RWPE2 (cell line): ENCODE measurements around the gene EGFL7.

Experiments
- ATAC-seq: fragments of 200-7000 bp; cut with Tn5 transposase; 3 replicates; pipeline ENCODE4 v1.9.1; 2021; ENCODE audit warnings: low read depth
- DNase-seq: peaks from one replicate; pipeline ENCODE4 v3.0.0-alpha.2; 2020; ENCODE audit warnings: low spot score
- H3K27ac ChIP-seq: fragments of 450-650 bp; 2 replicates; pipeline ENCODE4 v1.5.1; 2017; ENCODE audit warnings: mild to moderate bottlenecking; ENCODE audit not compliant: poor library complexity, severe bottlenecking
- H3K27me3 ChIP-seq: fragments of 250-450 bp; sonication (Bioruptor Pico); 2 replicates; pipeline ENCODE4 v1.5.1; 2021; ENCODE audit warnings: mild to moderate bottlenecking, moderate library complexity; ENCODE audit not compliant: insufficient read depth, poor library complexity, severe bottlenecking
- H3K36me3 ChIP-seq: fragments of 250-450 bp; sonication (Bioruptor Pico); 2 replicates; pipeline ENCODE4 v1.5.1; 2020; ENCODE audit warnings: low read depth, mild to moderate bottlenecking, moderate library complexity
- H3K4me1 ChIP-seq: fragments of 250-450 bp; sonication (Bioruptor Pico); 2 replicates; pipeline ENCODE4 v1.5.1; 2021; ENCODE audit warnings: mild to moderate bottlenecking, moderate library complexity; ENCODE audit not compliant: insufficient read depth, poor library complexity, severe bottlenecking
- H3K4me3 ChIP-seq: fragments of 250-450 bp; sonication (Bioruptor Pico); 2 replicates; pipeline ENCODE4 v1.5.1; 2021; ENCODE audit warnings: mild to moderate bottlenecking, moderate library complexity; ENCODE audit not compliant: severe bottlenecking
- H3K9me3 ChIP-seq: fragments of 250-450 bp; sonication (Bioruptor Pico); 2 replicates; pipeline ENCODE4 v1.5.1; 2021; ENCODE audit warnings: mild to moderate bottlenecking, moderate library complexity; ENCODE audit not compliant: severe bottlenecking
- TF ChIP-seq, protein P1 (sequence below): fragments of 450-650 bp; IDR thresholded peaks from one replicate; pipeline ENCODE4 v1.5.1; 2017; ENCODE audit warnings: mild to moderate bottlenecking, moderate library complexity; ENCODE audit not compliant: poor library complexity, severe bottlenecking

EGFL7 gene

DNA sequence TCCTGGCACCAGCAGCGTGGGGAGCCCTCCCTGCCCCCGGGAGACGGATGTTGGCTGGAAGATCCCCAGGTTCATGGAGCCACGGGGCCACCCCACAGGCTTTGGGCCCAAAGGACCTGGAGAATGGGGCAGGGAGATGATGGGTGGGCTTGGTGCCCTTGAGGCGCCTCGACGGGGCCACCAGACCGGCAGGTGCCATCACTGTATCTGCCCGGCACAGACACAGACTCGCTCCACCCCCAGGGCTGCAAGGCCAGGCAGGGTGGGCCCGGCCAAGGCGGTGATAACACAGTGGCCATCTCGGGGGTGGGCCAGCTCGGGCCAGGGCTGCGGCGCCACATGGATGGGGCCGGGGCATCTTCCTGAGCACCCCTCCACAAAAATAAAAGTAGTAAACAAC lies 35.0 kb upstream of the EGFL7 start:
- Histone ChIP-seq H3K27ac (no peak overlapping the region), H3K9me3 (no peaks in the 10 kb centered on the region), H3K4me1 (peaks cover 27% of the 10 kb centered on the region), H3K36me3 (no peaks in the 10 kb centered on the region), H3K27me3 (no peaks in the 10 kb centered on the region), H3K4me3 (no peak overlapping the region)
- ATAC-seq (no peak), DNase-seq (no peak)
- TF ChIP-seq, protein P1, sequence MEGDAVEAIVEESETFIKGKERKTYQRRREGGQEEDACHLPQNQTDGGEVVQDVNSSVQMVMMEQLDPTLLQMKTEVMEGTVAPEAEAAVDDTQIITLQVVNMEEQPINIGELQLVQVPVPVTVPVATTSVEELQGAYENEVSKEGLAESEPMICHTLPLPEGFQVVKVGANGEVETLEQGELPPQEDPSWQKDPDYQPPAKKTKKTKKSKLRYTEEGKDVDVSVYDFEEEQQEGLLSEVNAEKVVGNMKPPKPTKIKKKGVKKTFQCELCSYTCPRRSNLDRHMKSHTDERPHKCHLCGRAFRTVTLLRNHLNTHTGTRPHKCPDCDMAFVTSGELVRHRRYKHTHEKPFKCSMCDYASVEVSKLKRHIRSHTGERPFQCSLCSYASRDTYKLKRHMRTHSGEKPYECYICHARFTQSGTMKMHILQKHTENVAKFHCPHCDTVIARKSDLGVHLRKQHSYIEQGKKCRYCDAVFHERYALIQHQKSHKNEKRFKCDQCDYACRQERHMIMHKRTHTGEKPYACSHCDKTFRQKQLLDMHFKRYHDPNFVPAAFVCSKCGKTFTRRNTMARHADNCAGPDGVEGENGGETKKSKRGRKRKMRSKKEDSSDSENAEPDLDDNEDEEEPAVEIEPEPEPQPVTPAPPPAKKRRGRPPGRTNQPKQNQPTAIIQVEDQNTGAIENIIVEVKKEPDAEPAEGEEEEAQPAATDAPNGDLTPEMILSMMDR: no peak

DNA sequence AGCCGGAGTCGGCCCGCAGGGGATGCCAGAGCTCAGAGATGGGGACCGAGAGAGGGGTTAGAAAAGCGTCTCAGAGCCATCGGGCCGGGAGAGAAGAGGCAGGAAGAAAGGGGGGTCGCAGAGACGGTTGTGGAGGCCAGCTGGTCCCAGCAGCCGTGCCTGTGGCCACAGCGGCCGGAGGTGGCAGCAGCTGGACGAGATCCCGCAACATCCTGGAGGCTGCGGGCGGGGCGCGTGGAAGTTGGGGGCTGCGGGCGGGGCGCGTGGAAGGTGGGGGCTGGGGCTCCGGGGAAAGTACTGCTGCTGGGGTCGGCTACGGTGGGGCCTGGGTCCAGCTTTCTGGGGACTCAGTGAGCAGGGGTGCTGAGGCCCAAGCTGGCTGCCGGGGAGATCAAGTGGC lies 34.4 kb upstream of the EGFL7 start:
- no peaks in the 10 kb centered on the region for H3K27me3 ChIP-seq
- TF ChIP-seq, protein P1: no peak
- H3K4me1 ChIP-seq: peaks cover 21% of the 10 kb centered on the region
- no peak for DNase-seq
- no peaks in the 10 kb centered on the region for H3K36me3 ChIP-seq
- no peak for ATAC-seq
- no peak overlapping the region for H3K27ac ChIP-seq
- no peaks in the 10 kb centered on the region for H3K9me3 ChIP-seq
- H3K4me3 ChIP-seq: no peak overlapping the region

DNA sequence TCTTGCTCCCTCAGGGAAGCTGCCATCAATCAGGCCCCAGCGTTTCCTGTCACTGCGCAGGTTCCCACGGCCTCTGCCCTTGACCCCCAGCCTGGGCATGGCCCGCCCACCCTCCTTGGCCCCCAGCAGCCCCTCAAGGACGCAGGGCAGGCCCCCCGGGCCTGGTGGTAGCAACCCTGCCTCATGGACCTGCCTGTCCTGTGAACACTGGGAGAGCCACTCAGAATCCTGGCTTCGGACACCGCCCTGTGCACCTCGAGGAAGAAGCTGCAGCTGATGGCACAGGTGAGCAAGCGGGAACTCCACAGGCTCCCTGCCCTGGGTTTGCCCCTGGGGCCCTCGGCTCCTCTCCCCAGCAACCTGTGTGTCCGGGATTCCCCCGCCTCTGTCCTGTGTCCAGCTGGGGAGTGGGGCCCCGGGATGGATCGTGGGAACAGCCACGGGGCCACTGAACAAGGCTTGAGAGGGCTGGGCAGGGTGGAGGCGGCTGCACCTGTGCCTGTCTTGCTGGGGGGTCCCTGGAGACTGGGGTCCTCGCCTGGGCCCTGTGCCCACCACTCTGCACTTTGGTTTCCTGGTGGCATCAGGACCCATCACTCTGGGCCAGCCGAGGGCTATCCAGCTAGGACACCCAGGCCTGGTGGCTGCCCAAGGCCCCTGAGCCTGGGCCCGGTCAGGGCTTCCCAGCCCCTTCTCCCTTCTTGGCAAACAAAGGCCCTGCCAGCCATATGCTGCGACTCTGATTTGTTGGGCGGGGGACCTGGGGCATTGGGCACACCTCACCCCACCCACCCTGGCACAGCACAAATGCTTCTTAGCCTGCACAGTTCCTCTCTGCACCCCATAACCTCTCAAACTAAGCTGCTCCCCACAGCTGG lies 33.5 kb upstream of the EGFL7 start:
- DNase-seq: no peak
- Histone ChIP-seq H3K9me3 (no peaks in the 10 kb centered on the region), H3K27me3 (no peaks in the 10 kb centered on the region), H3K36me3 (no peaks in the 10 kb centered on the region), H3K27ac (no peak overlapping the region), H3K4me3 (no peak overlapping the region), H3K4me1 (peaks cover 14% of the 10 kb centered on the region)
- no peak for ATAC-seq
- TF ChIP-seq, protein P1: no peak

DNA sequence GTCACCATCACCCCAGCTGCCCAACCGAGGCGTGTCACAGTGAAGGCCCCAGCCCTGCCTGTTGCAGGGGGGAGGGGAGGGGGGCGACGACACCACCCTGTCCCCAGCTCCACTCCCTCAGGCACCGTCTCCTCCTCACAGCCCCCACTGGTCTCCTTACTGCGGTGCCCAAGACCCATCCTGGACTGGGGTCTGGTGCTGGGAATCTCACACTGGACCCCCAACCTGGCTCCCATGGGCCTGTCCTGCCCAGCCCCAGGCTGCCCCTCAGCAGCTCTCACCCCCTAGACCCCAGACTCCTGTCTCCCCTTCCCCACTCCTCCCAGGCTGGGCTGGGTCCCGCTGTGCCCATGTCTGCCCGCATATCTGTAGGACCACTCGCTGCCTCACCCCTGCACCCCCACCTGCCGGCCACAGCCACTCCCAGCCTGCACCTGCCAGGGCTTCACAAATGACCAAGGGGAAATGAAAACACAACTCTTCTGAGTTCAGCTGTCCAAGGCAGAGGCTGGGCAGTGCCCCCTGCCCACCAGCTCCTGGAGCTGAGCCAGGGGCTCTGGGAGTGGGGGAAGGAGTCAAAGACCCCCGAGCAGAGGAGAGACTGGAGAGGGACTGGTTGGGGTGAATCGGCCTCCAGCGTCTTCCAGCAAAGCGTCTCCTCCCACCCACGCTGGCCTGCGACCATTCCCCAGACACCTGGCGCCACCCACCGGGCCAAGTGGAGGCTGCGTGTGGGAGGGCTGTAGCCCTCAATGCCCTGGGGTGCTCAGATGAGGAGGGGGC lies 32.6 kb upstream of the EGFL7 start:
- peak; percentile 72 for DNase-seq
- H3K4me1 ChIP-seq: peaks cover 10% of the 10 kb centered on the region
- peak; percentile 37; the same call in 2 of the 3 replicates for ATAC-seq

More for the DNA sequence above, 32.6 kb upstream of the EGFL7 start:
- Histone ChIP-seq H3K27ac (no peak overlapping the region), H3K27me3 (no peaks in the 10 kb centered on the region), H3K36me3 (no peaks in the 10 kb centered on the region), H3K9me3 (no peaks in the 10 kb centered on the region), H3K4me3 (no peak overlapping the region)
- TF ChIP-seq, protein P1: peak; percentile 34
